ENCODE data around the gene CDH12.

- TF ChIP-seq, protein P1, sequence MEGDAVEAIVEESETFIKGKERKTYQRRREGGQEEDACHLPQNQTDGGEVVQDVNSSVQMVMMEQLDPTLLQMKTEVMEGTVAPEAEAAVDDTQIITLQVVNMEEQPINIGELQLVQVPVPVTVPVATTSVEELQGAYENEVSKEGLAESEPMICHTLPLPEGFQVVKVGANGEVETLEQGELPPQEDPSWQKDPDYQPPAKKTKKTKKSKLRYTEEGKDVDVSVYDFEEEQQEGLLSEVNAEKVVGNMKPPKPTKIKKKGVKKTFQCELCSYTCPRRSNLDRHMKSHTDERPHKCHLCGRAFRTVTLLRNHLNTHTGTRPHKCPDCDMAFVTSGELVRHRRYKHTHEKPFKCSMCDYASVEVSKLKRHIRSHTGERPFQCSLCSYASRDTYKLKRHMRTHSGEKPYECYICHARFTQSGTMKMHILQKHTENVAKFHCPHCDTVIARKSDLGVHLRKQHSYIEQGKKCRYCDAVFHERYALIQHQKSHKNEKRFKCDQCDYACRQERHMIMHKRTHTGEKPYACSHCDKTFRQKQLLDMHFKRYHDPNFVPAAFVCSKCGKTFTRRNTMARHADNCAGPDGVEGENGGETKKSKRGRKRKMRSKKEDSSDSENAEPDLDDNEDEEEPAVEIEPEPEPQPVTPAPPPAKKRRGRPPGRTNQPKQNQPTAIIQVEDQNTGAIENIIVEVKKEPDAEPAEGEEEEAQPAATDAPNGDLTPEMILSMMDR (IDR thresholded peaks at IDR 0.05; ENCODE audit: low read depth, low read length, missing input control): no peak
- TF ChIP-seq, protein P2, sequence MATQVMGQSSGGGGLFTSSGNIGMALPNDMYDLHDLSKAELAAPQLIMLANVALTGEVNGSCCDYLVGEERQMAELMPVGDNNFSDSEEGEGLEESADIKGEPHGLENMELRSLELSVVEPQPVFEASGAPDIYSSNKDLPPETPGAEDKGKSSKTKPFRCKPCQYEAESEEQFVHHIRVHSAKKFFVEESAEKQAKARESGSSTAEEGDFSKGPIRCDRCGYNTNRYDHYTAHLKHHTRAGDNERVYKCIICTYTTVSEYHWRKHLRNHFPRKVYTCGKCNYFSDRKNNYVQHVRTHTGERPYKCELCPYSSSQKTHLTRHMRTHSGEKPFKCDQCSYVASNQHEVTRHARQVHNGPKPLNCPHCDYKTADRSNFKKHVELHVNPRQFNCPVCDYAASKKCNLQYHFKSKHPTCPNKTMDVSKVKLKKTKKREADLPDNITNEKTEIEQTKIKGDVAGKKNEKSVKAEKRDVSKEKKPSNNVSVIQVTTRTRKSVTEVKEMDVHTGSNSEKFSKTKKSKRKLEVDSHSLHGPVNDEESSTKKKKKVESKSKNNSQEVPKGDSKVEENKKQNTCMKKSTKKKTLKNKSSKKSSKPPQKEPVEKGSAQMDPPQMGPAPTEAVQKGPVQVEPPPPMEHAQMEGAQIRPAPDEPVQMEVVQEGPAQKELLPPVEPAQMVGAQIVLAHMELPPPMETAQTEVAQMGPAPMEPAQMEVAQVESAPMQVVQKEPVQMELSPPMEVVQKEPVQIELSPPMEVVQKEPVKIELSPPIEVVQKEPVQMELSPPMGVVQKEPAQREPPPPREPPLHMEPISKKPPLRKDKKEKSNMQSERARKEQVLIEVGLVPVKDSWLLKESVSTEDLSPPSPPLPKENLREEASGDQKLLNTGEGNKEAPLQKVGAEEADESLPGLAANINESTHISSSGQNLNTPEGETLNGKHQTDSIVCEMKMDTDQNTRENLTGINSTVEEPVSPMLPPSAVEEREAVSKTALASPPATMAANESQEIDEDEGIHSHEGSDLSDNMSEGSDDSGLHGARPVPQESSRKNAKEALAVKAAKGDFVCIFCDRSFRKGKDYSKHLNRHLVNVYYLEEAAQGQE (IDR thresholded peaks at IDR 0.05): no peak
Observed at GRCh38 chr5:22432905-22433304, 420.2 kb downstream of the CDH12 start.
